GM18870 (cell line): ENCODE data around the gene MAGEB2.
"Not testable (repeated sequence)": the region's sequence is repeated elsewhere in the genome, so short reads cannot be mapped to it uniquely, and the experiment has no call there.

ENCODE experiments used
- ATAC-seq: cut with Tn5 transposase; IDR thresholded peaks from one replicate; pipeline ENCODE4 v1.9.1; 2021; ENCODE audit warnings: moderate library complexity; ENCODE audit not compliant: unreplicated experiment

Gene MAGEB2, protein sequence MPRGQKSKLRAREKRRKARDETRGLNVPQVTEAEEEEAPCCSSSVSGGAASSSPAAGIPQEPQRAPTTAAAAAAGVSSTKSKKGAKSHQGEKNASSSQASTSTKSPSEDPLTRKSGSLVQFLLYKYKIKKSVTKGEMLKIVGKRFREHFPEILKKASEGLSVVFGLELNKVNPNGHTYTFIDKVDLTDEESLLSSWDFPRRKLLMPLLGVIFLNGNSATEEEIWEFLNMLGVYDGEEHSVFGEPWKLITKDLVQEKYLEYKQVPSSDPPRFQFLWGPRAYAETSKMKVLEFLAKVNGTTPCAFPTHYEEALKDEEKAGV

GRCh38 chrX:30215357-30215843 is at the start of gene MAGEB2:
Gene MAGEB2 (plus strand): TSS chrX:30215563. CDS start chrX:30218581, 3,018 bp downstream.
- no peak for ATAC-seq

GRCh38 chrX:30170900-30171299 is 44.5 kb upstream of the MAGEB2 start:
- no peak for ATAC-seq

DNA sequence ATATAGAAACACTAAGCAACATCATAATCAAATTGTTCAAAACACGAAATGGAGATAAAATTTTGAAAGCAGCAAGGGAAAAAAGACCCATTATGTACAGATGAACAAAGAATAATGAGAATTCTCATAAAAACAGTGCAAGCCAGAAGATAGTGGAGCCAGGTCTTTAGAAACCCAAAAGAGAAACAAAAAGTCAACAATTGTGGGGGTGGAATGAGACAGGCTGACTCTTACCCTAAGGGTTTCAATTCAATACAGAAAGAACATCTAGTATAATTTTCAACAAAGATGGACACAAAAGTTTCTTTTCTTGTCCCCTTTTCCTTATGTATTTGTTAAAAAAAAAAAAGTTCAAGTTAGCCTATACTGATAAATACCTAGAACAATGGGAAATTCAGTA is 34.0 kb upstream of the MAGEB2 start:
- ATAC-seq: peak; percentile 63

DNA sequence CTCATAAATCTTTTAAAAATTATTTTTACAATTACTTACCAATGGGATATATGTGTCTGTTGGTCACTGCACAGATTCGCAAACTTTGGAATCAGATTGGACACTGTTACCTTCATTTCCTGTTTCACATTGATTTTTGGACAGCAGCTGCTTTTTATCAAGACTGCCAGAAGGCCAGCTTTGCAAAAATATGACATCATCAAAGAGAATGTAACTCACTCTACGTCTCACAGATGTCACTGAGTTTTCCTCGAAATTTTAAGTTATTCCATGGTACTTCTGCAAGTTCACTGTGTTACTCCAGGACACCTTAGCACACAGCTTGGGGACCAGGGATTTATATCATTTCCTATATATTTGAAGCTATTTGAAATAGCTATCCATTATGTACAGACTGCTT is 31.8 kb upstream of the MAGEB2 start:
- ATAC-seq: no peak

GRCh38 chrX:30190426-30190825 is 24.9 kb upstream of the MAGEB2 start:
- no peak for ATAC-seq

DNA sequence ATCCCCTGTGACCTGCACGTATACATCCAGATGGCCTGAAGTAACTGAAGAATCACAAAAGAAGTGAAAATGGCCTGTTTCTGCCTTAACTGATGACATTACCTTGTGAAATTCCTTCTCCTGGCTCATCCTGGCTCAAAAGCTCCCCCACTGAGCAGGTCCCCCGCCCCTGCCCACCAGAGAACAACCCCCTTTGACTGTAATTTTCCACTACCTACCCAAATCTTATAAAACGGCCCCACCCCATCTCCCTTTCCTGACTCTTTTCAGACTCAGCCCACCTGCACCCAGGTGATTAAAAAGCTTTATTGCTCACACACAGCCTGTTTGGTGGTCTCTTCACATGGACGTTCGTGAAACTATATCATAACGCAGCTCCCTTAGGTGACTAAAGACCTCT is 21.5 kb upstream of the MAGEB2 start:
- ATAC-seq: not testable (repeated sequence)

GRCh38 chrX:30196322-30196721 is 19.0 kb upstream of the MAGEB2 start:
- ATAC-seq: no peak

GRCh38 chrX:30212172-30212571 is 3.2 kb upstream of the MAGEB2 start:
- no peak for ATAC-seq

GRCh38 chrX:30217465-30217864 is 2.1 kb downstream of the MAGEB2 start:
- no peak for ATAC-seq

- no peak for ATAC-seq
Observed at GRCh38 chrX:30219372-30219771, 4.0 kb downstream of the MAGEB2 start.

GRCh38 chrX:30220661-30221060 is 5.3 kb downstream of the MAGEB2 start:
- no peak for ATAC-seq

GRCh38 chrX:30224536-30224935 is 9.2 kb downstream of the MAGEB2 start:
- ATAC-seq: no peak

DNA sequence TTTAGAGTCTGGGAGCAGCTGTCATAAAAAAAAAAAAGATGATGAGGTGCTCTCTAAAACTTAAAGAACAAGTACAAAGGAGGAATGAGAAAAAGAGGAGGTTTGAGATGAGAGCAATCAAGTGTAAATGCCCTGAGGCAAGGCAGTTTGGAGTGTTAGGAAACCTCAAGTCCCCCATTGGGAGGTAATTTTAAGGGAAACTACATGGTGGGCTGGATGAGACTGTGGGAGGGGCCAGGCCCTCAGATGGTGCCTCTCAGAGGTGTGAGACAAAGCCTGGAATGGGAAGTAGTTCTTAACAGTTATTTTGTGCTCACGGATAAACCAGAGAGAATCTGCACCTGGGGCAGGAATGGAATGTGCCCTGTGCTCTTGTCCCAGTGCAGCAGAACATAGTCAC is 13.2 kb downstream of the MAGEB2 start:
- no peak for ATAC-seq

DNA sequence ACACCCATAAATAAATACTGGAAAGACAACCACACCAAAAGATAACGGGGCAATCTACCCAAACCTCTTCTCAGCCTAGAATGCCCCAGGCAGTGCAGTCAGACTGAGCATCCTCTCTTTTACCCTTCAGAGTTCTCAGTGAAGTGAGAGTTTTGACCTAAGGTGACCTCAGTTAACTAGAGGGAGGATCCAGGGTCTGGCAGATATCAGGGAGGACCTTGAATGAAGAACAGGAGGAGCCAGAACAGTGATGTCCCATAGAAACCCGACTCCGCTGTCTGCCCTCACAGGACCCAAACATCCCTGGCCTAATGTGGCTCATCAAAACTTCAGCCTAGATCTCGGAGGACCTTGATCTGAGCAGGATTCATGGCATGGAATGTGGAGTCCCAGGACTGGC is 15.0 kb downstream of the MAGEB2 start, which contains the start of gene MAGEB3:
Gene MAGEB3 (plus strand): TSS at position 263 of the 400 bp plus-strand sequence. CDS start 5,268 bp downstream, outside the sequence.
- no peak for ATAC-seq

- no peak for ATAC-seq
Observed at GRCh38 chrX:30241724-30242415, 26.5 kb downstream of the MAGEB2 start, which contains the start of gene MAGEB4. Gene MAGEB4 (plus strand): TSS chrX:30242000. CDS start chrX:30242136, 136 bp downstream.

GRCh38 chrX:30246769-30247489 is 31.6 kb downstream of the MAGEB2 start, which contains the start of gene MAGEB1:
Gene MAGEB1 (plus strand): TSS chrX:30247146. CDS start chrX:30250494, 3,348 bp downstream.
- no peak for ATAC-seq

- ATAC-seq: peak; percentile 71
Observed at GRCh38 chrX:30248854-30249253, 33.5 kb downstream of the MAGEB2 start.

GRCh38 chrX:30253257-30253656 is 37.9 kb downstream of the MAGEB2 start:
- peak; percentile 41 for ATAC-seq

- ATAC-seq: no peak
Observed at GRCh38 chrX:30259927-30260326, 44.6 kb downstream of the MAGEB2 start.

DNA sequence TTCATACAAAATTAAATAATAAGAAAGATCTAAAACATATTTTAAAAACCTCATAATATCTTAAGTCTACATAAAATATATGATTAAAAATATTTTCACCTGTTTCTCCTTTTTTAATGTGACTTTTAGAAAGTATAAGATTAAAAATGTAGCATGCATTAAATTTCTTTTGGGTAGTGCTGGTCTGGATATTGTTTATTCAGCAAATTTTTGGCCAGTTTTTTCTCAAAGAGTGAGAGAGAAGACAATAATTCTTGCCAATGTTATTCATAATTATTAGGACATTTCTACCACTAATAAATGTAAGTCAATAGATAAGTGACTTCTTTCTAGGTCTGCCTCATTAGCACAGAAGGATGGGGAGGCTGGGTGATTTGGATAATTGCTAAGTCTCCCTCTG is 45.6 kb downstream of the MAGEB2 start:
- no peak for ATAC-seq

DNA sequence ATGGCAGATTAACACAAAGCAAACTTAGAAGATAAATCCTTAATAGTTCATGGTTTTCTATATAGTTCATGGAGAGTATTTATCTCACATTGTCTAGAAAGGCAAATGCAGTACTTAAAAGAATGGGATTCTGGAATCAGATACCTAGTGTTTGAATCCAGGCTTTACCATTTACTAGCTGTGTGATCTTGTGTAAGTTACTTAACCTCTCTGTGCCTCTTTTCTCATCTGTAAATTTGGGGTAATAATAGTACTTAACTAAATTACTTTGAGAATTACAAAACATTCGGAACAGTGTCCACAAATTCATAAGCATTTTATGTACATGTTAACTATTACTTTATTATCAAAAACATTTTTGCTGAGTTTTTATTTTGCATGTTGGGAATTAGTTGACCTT is 47.4 kb downstream of the MAGEB2 start:
- no peak for ATAC-seq
